ENCODE results near the gene SYNM.

SYNM gene

GRCh38 chr15:99127773-99128172, 22.9 kb downstream of the SYNM start:
- no peak for DNase-seq (ENCODE audit: extremely low read depth, low read depth)
- TF ChIP-seq, protein P1, sequence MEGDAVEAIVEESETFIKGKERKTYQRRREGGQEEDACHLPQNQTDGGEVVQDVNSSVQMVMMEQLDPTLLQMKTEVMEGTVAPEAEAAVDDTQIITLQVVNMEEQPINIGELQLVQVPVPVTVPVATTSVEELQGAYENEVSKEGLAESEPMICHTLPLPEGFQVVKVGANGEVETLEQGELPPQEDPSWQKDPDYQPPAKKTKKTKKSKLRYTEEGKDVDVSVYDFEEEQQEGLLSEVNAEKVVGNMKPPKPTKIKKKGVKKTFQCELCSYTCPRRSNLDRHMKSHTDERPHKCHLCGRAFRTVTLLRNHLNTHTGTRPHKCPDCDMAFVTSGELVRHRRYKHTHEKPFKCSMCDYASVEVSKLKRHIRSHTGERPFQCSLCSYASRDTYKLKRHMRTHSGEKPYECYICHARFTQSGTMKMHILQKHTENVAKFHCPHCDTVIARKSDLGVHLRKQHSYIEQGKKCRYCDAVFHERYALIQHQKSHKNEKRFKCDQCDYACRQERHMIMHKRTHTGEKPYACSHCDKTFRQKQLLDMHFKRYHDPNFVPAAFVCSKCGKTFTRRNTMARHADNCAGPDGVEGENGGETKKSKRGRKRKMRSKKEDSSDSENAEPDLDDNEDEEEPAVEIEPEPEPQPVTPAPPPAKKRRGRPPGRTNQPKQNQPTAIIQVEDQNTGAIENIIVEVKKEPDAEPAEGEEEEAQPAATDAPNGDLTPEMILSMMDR (IDR thresholded peaks at IDR 0.05; ENCODE audit: low read depth, low read length) = no peak

- DNase-seq (ENCODE audit: extremely low read depth, low read depth) = no peak
- TF ChIP-seq, protein P1 (IDR thresholded peaks at IDR 0.05; ENCODE audit: low read depth, low read length) = no peak
Measured at GRCh38 chr15:99128411-99128810, 23.5 kb downstream of the SYNM start.

DNA sequence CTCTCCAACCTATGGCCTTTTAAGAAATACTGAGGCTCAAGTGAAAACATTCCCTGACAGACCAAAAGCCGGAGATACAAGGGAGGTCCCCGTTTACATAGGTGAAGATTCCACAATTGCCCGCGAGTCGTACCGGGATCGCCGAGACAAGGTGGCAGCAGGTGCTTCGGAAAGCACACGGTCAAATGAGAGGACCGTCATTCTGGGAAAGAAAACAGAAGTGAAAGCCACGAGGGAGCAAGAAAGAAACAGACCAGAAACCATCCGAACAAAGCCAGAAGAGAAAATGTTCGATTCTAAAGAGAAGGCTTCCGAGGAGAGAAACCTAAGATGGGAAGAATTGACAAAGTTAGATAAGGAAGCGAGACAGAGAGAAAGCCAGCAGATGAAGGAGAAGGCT, 24.8 kb downstream of the SYNM start:
- no peak for DNase-seq (ENCODE audit: extremely low read depth, low read depth)
- TF ChIP-seq, protein P1 (IDR thresholded peaks at IDR 0.05; ENCODE audit: low read depth, low read length) = no peak

- TF ChIP-seq, protein P1 (IDR thresholded peaks at IDR 0.05; ENCODE audit: low read depth, low read length) = no peak
- DNase-seq (ENCODE audit: extremely low read depth, low read depth) = no peak
Measured at GRCh38 chr15:99130314-99130713, 25.4 kb downstream of the SYNM start.

GRCh38 chr15:99130765-99131440, 26.0 kb downstream of the SYNM start:
- TF ChIP-seq, protein P1 (IDR thresholded peaks at IDR 0.05; ENCODE audit: low read depth, low read length) = no peak

GRCh38 chr15:99131441-99132023, 26.7 kb downstream of the SYNM start:
- DNase-seq (ENCODE audit: extremely low read depth, low read depth) = no peak
- TF ChIP-seq, protein P1 (IDR thresholded peaks at IDR 0.05; ENCODE audit: low read depth, low read length) = no peak

More at GRCh38 chr15:99130765-99131440, 26.0 kb downstream of the SYNM start:
- no peak for DNase-seq (ENCODE audit: extremely low read depth, low read depth)

DNA sequence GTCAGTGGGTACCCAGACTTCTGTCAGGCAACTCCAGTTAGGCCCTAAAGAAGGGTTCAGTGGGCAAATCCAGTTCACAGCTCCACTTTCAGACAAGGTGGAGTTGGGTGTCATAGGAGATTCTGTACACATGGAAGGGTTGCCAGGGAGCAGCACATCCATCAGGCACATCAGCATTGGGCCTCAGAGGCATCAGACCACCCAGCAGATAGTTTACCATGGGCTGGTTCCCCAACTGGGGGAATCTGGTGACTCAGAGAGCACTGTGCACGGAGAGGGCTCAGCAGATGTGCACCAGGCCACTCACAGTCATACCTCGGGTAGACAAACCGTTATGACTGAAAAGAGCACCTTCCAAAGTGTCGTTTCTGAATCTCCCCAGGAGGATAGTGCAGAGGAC, 27.2 kb downstream of the SYNM start:
- TF ChIP-seq, protein P1 (IDR thresholded peaks at IDR 0.05; ENCODE audit: low read depth, low read length) = no peak
- no peak for DNase-seq (ENCODE audit: extremely low read depth, low read depth)

Measured in AG09319 (cell line).